IPS-11a (cell line): ENCODE results near the gene JUNB.
"Not testable (repeated sequence)": the region's sequence is repeated elsewhere in the genome, so short reads cannot be mapped to it uniquely, and the experiment has no call there.

Experiments
- H3K4me3 ChIP-seq: one replicate; pipeline ENCODE4 v1.5.1; 2013; ENCODE audit warnings: low read depth, low read length, control low read depth

JUNB gene

GRCh38 chr19:12788682-12789097, 2.6 kb upstream of the JUNB start:
- no peak overlapping the region for H3K4me3 ChIP-seq

GRCh38 chr19:12789098-12789903, 2.0 kb upstream of the JUNB start:
- H3K4me3 ChIP-seq, result peak overlapping the region; percentile 35

- H3K4me3 ChIP-seq, result peak overlapping the region; percentile 5
Measured at GRCh38 chr19:12789904-12790619, 1.2 kb upstream of the JUNB start.

GRCh38 chr19:12790628-12791344, 500 bp upstream of the JUNB start:
- peak overlapping the region; percentile 69 for H3K4me3 ChIP-seq

- peak overlapping the region; percentile 69 for H3K4me3 ChIP-seq
Measured at GRCh38 chr19:12792051-12792852, 966 bp downstream of the JUNB start.

GRCh38 chr19:12792853-12793289, 1.6 kb downstream of the JUNB start:
- H3K4me3 ChIP-seq, result peak overlapping the region; percentile 69

GRCh38 chr19:12793290-12794195, 2.3 kb downstream of the JUNB start:
- H3K4me3 ChIP-seq, result peak overlapping the region; percentile 69

- H3K4me3 ChIP-seq, result peak overlapping the region; percentile 69
Measured at GRCh38 chr19:12794196-12794941, 3.1 kb downstream of the JUNB start.

GRCh38 chr19:12794971-12795381, 3.7 kb downstream of the JUNB start:
- H3K4me3 ChIP-seq, result no peak overlapping the region

GRCh38 chr19:12796146-12797071, 5.1 kb downstream of the JUNB start:
- no peak overlapping the region for H3K4me3 ChIP-seq

GRCh38 chr19:12797141-12797587, 5.9 kb downstream of the JUNB start:
- H3K4me3 ChIP-seq, result no peak overlapping the region

- H3K4me3 ChIP-seq, result not testable (repeated sequence)
Measured at GRCh38 chr19:12797607-12798006, 6.3 kb downstream of the JUNB start.

GRCh38 chr19:12799742-12800465, 8.6 kb downstream of the JUNB start:
- no peak overlapping the region for H3K4me3 ChIP-seq

- peak overlapping the region; percentile 93 for H3K4me3 ChIP-seq
Measured at GRCh38 chr19:12800466-12800770, 9.1 kb downstream of the JUNB start.

- peak overlapping the region; percentile 93 for H3K4me3 ChIP-seq
Measured at GRCh38 chr19:12800923-12801465, 9.7 kb downstream of the JUNB start.

GRCh38 chr19:12801466-12802266, 10.4 kb downstream of the JUNB start, which contains the start of the genes PRDX2 and THSD8:
Gene PRDX2, minus strand, starts transcription at chr19:12801800. Its CDS starts 539 bp downstream, at chr19:12801261.
Gene THSD8, plus strand, starts transcription at chr19:12802069. Its CDS starts 3 bp downstream, at chr19:12802072.
- peak within 1 kb of the TSS; percentile 93 for H3K4me3 ChIP-seq
